ENCODE data around the gene THAP11.

The THAP11 gene

GRCh38 chr16:67872131-67872630, 30.1 kb downstream of the THAP11 start:
- DNase-seq (ENCODE audit: low read depth) = peak; percentile 31
- TF ChIP-seq MAX (IDR thresholded peaks at IDR 0.05; ENCODE audit: low read depth, low read length) (no peak), MYC (IDR thresholded peaks at IDR 0.05; ENCODE audit: low read depth, low read length) (no peak), CTCF (IDR thresholded peaks at IDR 0.05; ENCODE audit: low read depth, low read length) (no peak), POLR2A (IDR thresholded peaks at IDR 0.05; ENCODE audit: extremely low read depth, insufficient read length) (no peak)
- peak overlapping the region; percentile 79 for H3K4me3 ChIP-seq (ENCODE audit: low read depth, low read length)

GRCh38 chr16:67872631-67873434, 30.7 kb downstream of the THAP11 start, which contains the start of gene EDC4:
Gene EDC4 (plus strand): TSS chr16:67873052. CDS start chr16:67873262, 210 bp downstream.
- DNase-seq (ENCODE audit: low read depth) = peak; percentile 87
- H3K4me3 ChIP-seq (ENCODE audit: low read depth, low read length) = peak within 1 kb of the TSS; percentile 79
- TF ChIP-seq MAX (IDR thresholded peaks at IDR 0.05; ENCODE audit: low read depth, low read length) (peak; percentile 75), MYC (IDR thresholded peaks at IDR 0.05; ENCODE audit: low read depth, low read length) (peak; percentile 88), POLR2A (IDR thresholded peaks at IDR 0.05; ENCODE audit: extremely low read depth, insufficient read length) (peak; percentile 81), CTCF (IDR thresholded peaks at IDR 0.05; ENCODE audit: low read depth, low read length) (no peak)

- no peak for DNase-seq (ENCODE audit: low read depth)
- H3K4me3 ChIP-seq (ENCODE audit: low read depth, low read length) = peak overlapping the region; percentile 79
- TF ChIP-seq MYC (IDR thresholded peaks at IDR 0.05; ENCODE audit: low read depth, low read length) (no peak), CTCF (IDR thresholded peaks at IDR 0.05; ENCODE audit: low read depth, low read length) (no peak), MAX (IDR thresholded peaks at IDR 0.05; ENCODE audit: low read depth, low read length) (no peak), POLR2A (IDR thresholded peaks at IDR 0.05; ENCODE audit: extremely low read depth, insufficient read length) (no peak)
These were observed 31.6 kb downstream of the THAP11 start for GRCh38 chr16:67873435-67874370.

GRCh38 chr16:67874372-67874771, 32.3 kb downstream of the THAP11 start:
- TF ChIP-seq MAX (IDR thresholded peaks at IDR 0.05; ENCODE audit: low read depth, low read length) = no peak
- TF ChIP-seq POLR2A (IDR thresholded peaks at IDR 0.05; ENCODE audit: extremely low read depth, insufficient read length) = no peak
- TF ChIP-seq MYC (IDR thresholded peaks at IDR 0.05; ENCODE audit: low read depth, low read length) = no peak
- no peak for TF ChIP-seq CTCF (IDR thresholded peaks at IDR 0.05; ENCODE audit: low read depth, low read length)
- no peak for DNase-seq (ENCODE audit: low read depth)
- H3K4me3 ChIP-seq (ENCODE audit: low read depth, low read length) = peak overlapping the region; percentile 79

- TF ChIP-seq MYC (IDR thresholded peaks at IDR 0.05; ENCODE audit: low read depth, low read length) (no peak), MAX (IDR thresholded peaks at IDR 0.05; ENCODE audit: low read depth, low read length) (no peak), POLR2A (IDR thresholded peaks at IDR 0.05; ENCODE audit: extremely low read depth, insufficient read length) (no peak), CTCF (IDR thresholded peaks at IDR 0.05; ENCODE audit: low read depth, low read length) (no peak)
- no peak overlapping the region for H3K4me3 ChIP-seq (ENCODE audit: low read depth, low read length)
- DNase-seq (ENCODE audit: low read depth) = no peak
These were observed 34.9 kb downstream of the THAP11 start for GRCh38 chr16:67877064-67877463.

All from NB4 (cell line).